ENCODE results near the gene NAA25. TPM values are rescaled to one million over a fixed set of nuclear protein-coding genes. Genes with fewer than 3 reads are reported as not detected.

NAA25 gene
- total RNA-seq, 1 donor from 2014 or later = 14.1 TPM

DNA sequence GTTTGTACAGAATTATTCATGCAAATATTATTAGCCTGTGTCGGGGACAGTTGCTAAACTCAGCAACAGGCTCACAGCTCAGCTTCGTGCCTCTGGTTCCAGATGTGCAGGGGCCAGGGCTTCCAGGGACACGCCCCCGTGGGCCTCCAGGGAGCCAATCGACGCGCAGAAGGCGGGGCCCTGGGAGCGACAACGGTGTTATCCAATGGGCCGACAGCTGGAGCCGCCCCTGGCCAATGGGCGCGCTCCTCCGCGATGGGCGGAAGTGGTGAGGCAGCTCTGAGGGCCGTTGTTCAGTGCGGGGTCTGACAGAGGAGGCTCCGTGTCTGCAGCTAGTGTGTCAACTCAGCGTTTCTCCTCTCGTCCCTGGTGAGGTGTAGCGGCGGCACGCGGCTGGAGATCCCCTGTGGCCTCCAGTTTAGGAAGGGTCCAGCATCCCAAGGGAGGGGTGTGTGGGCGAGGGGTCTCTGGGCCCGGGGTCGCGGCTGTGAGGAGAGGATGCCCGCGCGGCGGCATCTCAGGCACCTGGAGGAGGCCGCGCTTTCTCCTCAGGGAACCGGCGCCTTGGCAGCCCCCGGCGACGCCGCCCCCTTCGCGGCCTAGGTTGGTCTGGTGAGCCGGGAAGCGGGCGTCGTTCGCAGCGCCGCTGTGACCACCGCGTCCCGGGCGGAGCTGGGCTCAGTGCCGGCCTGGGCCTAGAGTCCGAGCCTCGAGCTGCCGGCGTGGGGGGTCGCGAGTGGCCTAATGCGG lies 16.8 kb upstream of the NAA25 start, which contains the start of gene TRAFD1:
Gene TRAFD1, plus strand, starts transcription at position 311 of the 750 bp plus-strand sequence. CDS start 4,963 bp downstream, outside the sequence.
- Mint-ChIP-seq H3K4me1 (ENCODE audit: low read depth) (peaks cover 49% of the 10 kb centered on the region), H3K9me3 (ENCODE audit: low read depth) (no peaks in the 10 kb centered on the region), H3K27ac (ENCODE audit: unreplicated experiment) (peak within 1 kb of the TSS; percentile 93), H3K36me3 (ENCODE audit: low read depth) (no peaks in the 10 kb centered on the region), H3K27me3 (ENCODE audit: low read depth) (no peaks in the 10 kb centered on the region), H3K4me3 (ENCODE audit: unreplicated experiment) (peak within 1 kb of the TSS; percentile 78)
- peak; percentile 99 for DNase-seq (ENCODE audit: low spot score)
- TF ChIP-seq, protein P1, sequence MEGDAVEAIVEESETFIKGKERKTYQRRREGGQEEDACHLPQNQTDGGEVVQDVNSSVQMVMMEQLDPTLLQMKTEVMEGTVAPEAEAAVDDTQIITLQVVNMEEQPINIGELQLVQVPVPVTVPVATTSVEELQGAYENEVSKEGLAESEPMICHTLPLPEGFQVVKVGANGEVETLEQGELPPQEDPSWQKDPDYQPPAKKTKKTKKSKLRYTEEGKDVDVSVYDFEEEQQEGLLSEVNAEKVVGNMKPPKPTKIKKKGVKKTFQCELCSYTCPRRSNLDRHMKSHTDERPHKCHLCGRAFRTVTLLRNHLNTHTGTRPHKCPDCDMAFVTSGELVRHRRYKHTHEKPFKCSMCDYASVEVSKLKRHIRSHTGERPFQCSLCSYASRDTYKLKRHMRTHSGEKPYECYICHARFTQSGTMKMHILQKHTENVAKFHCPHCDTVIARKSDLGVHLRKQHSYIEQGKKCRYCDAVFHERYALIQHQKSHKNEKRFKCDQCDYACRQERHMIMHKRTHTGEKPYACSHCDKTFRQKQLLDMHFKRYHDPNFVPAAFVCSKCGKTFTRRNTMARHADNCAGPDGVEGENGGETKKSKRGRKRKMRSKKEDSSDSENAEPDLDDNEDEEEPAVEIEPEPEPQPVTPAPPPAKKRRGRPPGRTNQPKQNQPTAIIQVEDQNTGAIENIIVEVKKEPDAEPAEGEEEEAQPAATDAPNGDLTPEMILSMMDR (IDR thresholded peaks at IDR 0.05) = peak; percentile 10

DNA sequence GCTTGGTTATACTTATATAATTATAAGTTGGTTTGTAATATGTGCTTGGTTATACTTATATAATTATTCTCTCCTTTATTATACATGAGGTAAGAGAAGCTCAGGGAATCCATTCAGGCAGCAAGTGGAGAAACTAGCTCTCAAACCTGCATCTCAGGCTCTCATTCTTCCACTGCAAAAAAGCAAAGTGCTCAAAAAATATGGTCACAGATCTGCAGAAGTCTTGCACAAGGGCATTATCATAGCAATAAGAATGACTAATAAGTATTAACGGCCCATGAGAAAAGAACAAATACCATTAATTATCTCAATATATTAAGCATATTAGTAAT lies 16.3 kb upstream of the NAA25 start:
- Mint-ChIP-seq H3K4me3 (ENCODE audit: unreplicated experiment) (peak overlapping the region; percentile 78), H3K27ac (ENCODE audit: unreplicated experiment) (peak overlapping the region; percentile 93), H3K9me3 (ENCODE audit: low read depth) (no peaks in the 10 kb centered on the region), H3K27me3 (ENCODE audit: low read depth) (no peaks in the 10 kb centered on the region), H3K36me3 (ENCODE audit: low read depth) (no peaks in the 10 kb centered on the region), H3K4me1 (ENCODE audit: low read depth) (peaks cover 45% of the 10 kb centered on the region)
- DNase-seq (ENCODE audit: low spot score) = no peak
- TF ChIP-seq, protein P1 (IDR thresholded peaks at IDR 0.05) = no peak

DNA sequence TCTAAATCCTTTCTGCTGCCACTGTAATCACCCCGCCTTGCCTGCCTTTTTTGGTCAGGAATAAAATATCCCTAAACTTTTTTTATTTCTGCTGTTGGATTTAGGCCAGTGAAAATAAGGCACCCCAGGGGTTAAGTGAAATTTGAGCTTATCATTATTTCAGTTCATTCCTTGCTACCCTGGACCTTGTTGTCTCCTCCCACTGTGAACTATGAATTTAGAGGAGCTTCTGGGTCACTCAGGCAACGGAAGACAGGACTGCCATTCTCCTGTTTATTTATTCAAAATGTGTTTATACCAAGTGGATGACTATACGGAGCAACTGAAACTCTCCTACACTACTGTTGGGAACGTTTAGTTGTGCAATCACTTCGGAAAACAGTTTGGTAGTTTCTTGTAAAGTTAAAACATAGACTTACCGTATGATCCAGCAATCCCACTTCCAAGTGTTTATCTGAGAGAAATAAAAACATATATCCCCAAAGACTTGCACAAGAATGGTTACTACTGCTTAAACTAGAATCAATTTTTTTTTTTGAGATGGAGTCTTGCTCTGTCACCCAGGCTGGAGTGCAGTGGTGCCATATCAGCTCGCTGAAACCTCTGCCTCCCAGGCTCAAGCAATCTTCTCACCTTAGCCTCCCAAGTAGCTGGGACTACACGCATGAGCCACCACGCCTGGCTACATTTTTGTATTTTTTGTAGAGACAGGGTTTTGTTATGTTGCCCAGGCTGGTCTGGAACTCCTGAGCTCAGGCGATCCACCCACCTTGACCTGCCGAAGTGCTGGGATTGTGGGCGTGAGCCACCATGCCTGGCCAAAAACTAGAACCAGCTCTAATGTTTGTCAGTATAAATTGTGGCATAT lies 14.5 kb upstream of the NAA25 start:
- H3K4me1 Mint-ChIP-seq (ENCODE audit: low read depth) = peaks cover 35% of the 10 kb centered on the region
- no peaks in the 10 kb centered on the region for H3K27me3 Mint-ChIP-seq (ENCODE audit: low read depth)
- peak overlapping the region; percentile 12 for H3K4me3 Mint-ChIP-seq (ENCODE audit: unreplicated experiment)
- TF ChIP-seq, protein P1 (IDR thresholded peaks at IDR 0.05) = no peak
- peak overlapping the region; percentile 41 for H3K27ac Mint-ChIP-seq (ENCODE audit: unreplicated experiment)
- DNase-seq (ENCODE audit: low spot score) = no peak
- no peaks in the 10 kb centered on the region for H3K9me3 Mint-ChIP-seq (ENCODE audit: low read depth)
- H3K36me3 Mint-ChIP-seq (ENCODE audit: low read depth) = no peaks in the 10 kb centered on the region

DNA sequence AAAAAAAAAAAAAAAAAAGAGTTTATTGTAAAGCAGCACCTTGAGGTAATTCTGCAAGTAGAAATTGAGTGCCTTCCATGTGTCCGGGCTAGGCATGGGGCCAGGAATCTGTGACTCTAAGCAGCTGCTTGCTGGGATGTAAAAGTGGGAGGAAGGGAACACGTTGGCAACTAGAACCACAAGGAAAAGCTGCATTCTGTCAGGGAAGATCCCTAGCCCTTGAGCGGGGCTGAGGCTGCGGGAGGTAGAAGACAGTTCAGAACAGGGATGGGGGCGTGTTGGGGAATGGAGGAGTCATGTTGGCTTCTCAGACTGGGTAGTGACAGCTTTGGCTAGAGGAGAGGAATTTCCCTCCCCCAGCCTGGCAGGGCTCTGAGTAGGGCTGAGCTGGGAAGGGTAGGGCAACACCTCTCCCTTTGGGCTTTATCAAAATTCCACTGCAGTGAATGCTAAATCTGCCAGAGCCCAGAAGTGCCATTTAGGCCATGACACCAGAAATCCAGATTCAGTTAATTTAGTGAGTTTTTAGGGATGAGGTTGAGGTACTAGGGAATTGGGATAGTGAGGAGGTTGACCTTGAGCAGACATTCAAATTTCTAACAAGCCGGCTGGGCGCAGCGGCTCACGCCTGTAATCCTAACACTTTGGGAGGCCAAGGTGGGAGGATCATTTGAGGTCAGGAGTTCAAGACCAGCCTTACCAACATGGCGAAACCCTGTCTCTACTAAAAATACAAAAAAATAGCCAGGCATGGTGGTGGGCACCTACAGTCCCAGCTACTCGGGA lies 13.4 kb upstream of the NAA25 start:
- no peaks in the 10 kb centered on the region for H3K27me3 Mint-ChIP-seq (ENCODE audit: low read depth)
- no peaks in the 10 kb centered on the region for H3K36me3 Mint-ChIP-seq (ENCODE audit: low read depth)
- no peaks in the 10 kb centered on the region for H3K9me3 Mint-ChIP-seq (ENCODE audit: low read depth)
- H3K4me1 Mint-ChIP-seq (ENCODE audit: low read depth) = peaks cover 37% of the 10 kb centered on the region
- peak; percentile 66 for DNase-seq (ENCODE audit: low spot score)
- peak overlapping the region; percentile 6 for H3K4me3 Mint-ChIP-seq (ENCODE audit: unreplicated experiment)
- peak overlapping the region; percentile 59 for H3K27ac Mint-ChIP-seq (ENCODE audit: unreplicated experiment)
- TF ChIP-seq, protein P1 (IDR thresholded peaks at IDR 0.05) = no peak

DNA sequence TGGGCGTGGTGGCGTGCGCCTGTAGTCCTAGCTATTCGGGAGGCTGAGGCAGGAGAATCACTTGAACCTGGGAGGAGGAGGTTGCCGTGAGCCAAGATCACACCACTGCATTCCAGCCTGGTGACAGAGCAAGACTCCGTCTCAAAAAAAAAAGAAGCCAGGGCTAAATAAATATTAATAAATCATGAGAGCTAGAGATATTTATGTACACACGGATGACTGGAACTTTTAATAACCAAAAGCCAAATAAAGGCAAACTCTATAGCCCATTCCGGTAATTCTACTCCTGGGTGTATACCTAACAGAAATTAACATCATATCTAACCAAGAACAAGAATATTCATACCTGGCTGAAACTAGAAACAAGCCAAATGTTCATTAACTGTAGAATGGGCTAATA lies 9.1 kb upstream of the NAA25 start:
- H3K4me1 Mint-ChIP-seq (ENCODE audit: low read depth) = peaks cover 26% of the 10 kb centered on the region
- H3K36me3 Mint-ChIP-seq (ENCODE audit: low read depth) = no peaks in the 10 kb centered on the region
- no peaks in the 10 kb centered on the region for H3K27me3 Mint-ChIP-seq (ENCODE audit: low read depth)
- TF ChIP-seq, protein P1 (IDR thresholded peaks at IDR 0.05) = no peak
- no peaks in the 10 kb centered on the region for H3K9me3 Mint-ChIP-seq (ENCODE audit: low read depth)
- no peak for DNase-seq (ENCODE audit: low spot score)
- no peak overlapping the region for H3K4me3 Mint-ChIP-seq (ENCODE audit: unreplicated experiment)
- peak overlapping the region; percentile 12 for H3K27ac Mint-ChIP-seq (ENCODE audit: unreplicated experiment)

Data from chondrocyte (in vitro differentiated cells).